Glutamatergic neuron (in vitro differentiated cells): Measurements from ENCODE around the gene SUN1. TPM values are rescaled to one million over a fixed set of nuclear protein-coding genes. Genes with fewer than 3 reads are reported as not detected.

Experiments
- DNase-seq: peaks from one replicate; pipeline ENCODE4 v3.0.0; 2022
- H3K27ac Mint-ChIP-seq: one replicate; pipeline ENCODE4 v1.8.0; 2020; ENCODE audit warnings: mild to moderate bottlenecking, mixed read lengths, inconsistent platforms; ENCODE audit not compliant: unreplicated experiment
- H3K27me3 Mint-ChIP-seq: one replicate; pipeline ENCODE4 v1.8.0; 2020; ENCODE audit warnings: mild to moderate bottlenecking, moderate library complexity, mixed read lengths, inconsistent platforms; ENCODE audit not compliant: unreplicated experiment
- H3K36me3 Mint-ChIP-seq: one replicate; pipeline ENCODE4 v1.8.0; 2020; ENCODE audit warnings: mild to moderate bottlenecking, mixed read lengths, inconsistent platforms; ENCODE audit not compliant: unreplicated experiment
- H3K4me1 Mint-ChIP-seq: one replicate; pipeline ENCODE4 v1.8.0; 2020; ENCODE audit warnings: mild to moderate bottlenecking, low read depth, mixed read lengths, inconsistent platforms; ENCODE audit not compliant: unreplicated experiment
- H3K4me3 Mint-ChIP-seq: one replicate; pipeline ENCODE4 v1.8.0; 2020; ENCODE audit warnings: mild to moderate bottlenecking, mixed read lengths, inconsistent platforms; ENCODE audit not compliant: unreplicated experiment
- H3K9me3 Mint-ChIP-seq: one replicate; pipeline ENCODE4 v1.8.0; 2020; ENCODE audit warnings: mild to moderate bottlenecking, moderate library complexity, mixed read lengths, inconsistent platforms; ENCODE audit not compliant: unreplicated experiment
- total RNA-seq: library from RNA; stranded (reverse); fragmentation: NEBNext Ultra II Directional; extraction: Animal tissue kit (Norgen Biotek cat#: 25700); gene quantifications from one replicate; pipeline ENCODE4 v1.2.1, GENCODE V29; 2021; ENCODE audit not compliant: unreplicated experiment
- TF ChIP-seq, protein P1 (sequence below): fragments of 200-600 bp; sonication (generic); IDR thresholded peaks from one replicate; pipeline ENCODE4 v1.5.0; 2021; ENCODE audit not compliant: partially characterized antibody, unreplicated experiment

SUN1 gene
- total RNA-seq, 1 donor from 2014 or later, result 879 TPM

DNA sequence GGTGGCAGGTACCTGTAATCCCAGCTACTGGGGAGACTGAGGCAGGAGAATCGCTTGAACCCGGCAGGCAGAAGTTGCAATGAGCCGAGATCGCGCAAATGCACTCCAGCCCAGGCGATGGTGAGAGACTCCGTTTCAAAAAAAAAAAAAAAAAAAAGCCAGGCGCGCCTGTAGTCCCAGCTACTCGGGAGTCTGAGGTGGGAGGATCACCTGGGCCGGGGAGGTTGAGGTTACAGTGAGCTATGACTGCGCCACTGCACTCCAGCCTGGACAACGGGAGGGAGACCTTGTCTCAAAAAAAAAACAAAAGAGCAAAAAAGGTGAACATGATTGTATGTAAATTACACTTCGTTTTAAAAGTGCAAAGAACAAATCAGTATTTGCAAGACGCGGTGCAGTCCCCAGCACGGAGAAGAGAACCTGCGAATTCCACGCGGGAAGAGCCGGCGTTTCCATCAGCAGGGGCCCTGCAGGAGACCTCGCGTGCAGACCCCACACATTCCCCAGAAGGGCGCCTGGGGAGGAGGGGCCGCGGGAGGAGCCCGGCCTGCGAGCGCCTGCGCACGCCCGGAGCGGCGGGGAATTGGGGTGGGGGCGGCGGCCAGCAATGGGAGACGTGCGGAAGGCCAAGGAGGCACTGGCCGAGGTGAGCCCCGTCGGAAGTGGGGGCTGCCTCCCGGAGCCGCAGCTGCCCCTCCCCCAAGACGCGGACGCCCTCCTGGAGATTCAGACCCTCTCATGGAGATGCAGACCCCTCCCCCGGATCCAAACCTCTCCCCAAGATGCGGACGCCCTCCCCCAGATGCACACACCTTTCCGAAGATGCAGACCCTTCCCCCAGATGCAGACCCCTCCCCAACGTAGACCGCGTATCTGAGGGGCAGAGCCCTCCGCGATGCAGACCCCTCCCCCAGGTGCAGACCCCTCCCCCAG, 16.7 kb upstream of the SUN1 start:
- peak; percentile 88 for DNase-seq
- H3K4me1 Mint-ChIP-seq, result peaks cover 46% of the 10 kb centered on the region
- TF ChIP-seq, protein P1, sequence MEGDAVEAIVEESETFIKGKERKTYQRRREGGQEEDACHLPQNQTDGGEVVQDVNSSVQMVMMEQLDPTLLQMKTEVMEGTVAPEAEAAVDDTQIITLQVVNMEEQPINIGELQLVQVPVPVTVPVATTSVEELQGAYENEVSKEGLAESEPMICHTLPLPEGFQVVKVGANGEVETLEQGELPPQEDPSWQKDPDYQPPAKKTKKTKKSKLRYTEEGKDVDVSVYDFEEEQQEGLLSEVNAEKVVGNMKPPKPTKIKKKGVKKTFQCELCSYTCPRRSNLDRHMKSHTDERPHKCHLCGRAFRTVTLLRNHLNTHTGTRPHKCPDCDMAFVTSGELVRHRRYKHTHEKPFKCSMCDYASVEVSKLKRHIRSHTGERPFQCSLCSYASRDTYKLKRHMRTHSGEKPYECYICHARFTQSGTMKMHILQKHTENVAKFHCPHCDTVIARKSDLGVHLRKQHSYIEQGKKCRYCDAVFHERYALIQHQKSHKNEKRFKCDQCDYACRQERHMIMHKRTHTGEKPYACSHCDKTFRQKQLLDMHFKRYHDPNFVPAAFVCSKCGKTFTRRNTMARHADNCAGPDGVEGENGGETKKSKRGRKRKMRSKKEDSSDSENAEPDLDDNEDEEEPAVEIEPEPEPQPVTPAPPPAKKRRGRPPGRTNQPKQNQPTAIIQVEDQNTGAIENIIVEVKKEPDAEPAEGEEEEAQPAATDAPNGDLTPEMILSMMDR, result no peak
- peak overlapping the region; percentile 92 for H3K4me3 Mint-ChIP-seq
- H3K9me3 Mint-ChIP-seq, result peaks cover 37% of the 10 kb centered on the region
- peaks cover 25% of the 10 kb centered on the region for H3K27me3 Mint-ChIP-seq
- H3K27ac Mint-ChIP-seq, result peak overlapping the region; percentile 100
- H3K36me3 Mint-ChIP-seq, result peaks cover 10% of the 10 kb centered on the region

DNA sequence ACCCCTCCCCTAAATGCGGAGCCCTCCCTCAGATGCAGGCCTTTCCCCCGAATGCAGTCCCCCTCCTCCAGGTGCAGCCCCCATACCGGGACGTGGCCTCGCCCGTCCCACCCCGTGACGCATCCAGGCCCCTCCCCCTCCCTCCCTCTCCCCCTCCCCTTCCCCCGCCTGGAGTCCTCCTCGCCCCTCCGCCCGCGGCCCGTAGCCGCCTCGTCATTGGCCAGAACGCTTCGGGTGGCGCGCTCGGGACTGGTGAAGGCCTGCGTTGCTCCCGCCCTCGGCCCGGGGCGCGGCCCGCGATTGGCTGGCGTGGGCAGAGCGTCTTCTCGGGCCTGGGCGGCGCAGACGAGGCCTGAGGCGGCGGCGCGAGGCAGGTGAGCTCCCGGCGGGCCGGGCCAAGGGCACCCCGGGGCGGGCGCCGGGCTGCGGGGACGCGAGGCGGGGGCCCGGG, 16.0 kb upstream of the SUN1 start:
- Mint-ChIP-seq H3K4me3 (peak overlapping the region; percentile 87), H3K27ac (no peak overlapping the region), H3K27me3 (peaks cover 26% of the 10 kb centered on the region), H3K36me3 (peaks cover 10% of the 10 kb centered on the region), H3K4me1 (peaks cover 51% of the 10 kb centered on the region), H3K9me3 (peaks cover 37% of the 10 kb centered on the region)
- TF ChIP-seq, protein P1, result no peak
- peak; percentile 99 for DNase-seq

DNA sequence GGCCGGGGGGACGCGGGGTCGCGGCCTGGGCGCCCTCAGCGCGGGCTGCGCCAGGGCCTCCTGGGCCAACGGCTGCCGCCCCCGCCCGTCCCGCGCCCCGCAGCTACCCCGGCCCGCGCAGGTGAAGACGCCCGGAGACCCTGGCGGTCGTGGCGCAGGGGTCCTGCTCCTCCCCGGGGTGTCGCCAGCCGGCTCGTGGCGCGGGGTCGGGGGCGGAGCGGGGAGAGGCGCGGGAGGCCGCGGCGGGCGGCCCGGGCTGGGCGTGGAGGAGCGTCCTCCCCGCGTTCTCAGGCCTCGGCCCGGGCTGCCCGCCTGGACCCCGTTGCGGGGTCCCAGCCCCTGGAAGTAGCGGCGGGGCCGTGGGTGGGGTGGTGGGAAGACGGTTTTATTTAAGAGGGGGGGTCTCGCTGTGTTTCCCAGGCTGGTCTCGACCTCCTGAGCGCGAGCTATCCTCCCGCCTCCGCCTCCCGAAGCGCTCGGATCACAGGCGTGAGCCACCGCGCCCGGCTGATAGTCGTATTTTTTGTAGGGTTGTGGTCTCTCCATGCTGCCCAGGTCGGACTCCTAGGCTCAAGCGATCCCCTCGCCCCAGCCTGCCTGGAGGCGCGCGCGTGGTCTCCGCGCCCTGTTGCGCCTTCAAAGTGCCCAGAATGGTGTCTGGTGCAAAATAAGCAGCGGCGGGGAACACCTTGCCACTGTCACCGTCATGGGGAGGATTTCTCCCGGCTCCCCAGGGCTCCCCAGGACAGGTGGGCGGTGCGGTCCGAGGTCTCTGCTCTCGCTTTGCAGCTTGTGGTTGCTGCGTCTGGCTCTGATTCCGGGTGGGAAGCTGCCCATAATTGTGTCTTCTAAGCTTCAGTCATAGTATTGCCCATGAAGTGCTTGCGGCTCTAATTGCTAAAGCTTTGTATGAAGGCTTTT, 15.3 kb upstream of the SUN1 start:
- Mint-ChIP-seq H3K27ac (peak overlapping the region; percentile 95), H3K4me1 (peaks cover 52% of the 10 kb centered on the region), H3K36me3 (peaks cover 10% of the 10 kb centered on the region), H3K4me3 (peak overlapping the region; percentile 97), H3K9me3 (peaks cover 34% of the 10 kb centered on the region), H3K27me3 (peaks cover 23% of the 10 kb centered on the region)
- TF ChIP-seq, protein P1, result no peak
- no peak for DNase-seq

DNA sequence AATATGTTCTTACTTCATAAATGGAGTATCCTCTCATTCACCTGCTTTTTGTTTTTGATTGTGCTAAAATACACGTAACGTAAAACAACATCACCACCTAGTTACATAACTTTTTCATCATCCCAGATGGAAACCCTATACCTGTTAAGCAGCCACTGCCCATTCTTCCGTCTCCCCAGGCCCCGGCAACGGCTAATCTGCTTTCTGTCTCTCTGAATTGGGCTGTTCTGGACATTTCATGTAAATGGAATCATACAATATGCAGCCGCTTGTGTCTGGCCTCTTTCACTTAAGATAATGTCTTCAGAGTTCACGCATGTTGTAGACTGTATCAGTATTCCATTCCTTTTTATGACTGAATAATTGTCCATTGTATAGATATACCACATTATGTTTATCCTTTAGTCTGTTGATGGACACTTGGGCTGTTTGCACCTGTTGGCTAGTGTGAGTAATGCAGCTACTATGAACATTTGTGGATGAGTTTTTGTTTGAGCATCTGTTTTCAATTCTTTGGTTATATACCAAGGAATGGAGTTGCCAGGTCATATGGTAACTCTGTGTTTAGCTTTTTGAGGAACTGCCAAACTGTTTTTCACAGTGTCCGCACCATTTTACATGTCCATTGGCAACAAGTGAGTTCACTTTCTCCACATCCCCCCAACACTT, 14.1 kb upstream of the SUN1 start:
- DNase-seq, result no peak
- TF ChIP-seq, protein P1, result peak; percentile 77
- H3K4me1 Mint-ChIP-seq, result peaks cover 56% of the 10 kb centered on the region
- H3K27me3 Mint-ChIP-seq, result peaks cover 23% of the 10 kb centered on the region
- peaks cover 10% of the 10 kb centered on the region for H3K36me3 Mint-ChIP-seq
- peak overlapping the region; percentile 97 for H3K4me3 Mint-ChIP-seq
- peaks cover 34% of the 10 kb centered on the region for H3K9me3 Mint-ChIP-seq
- H3K27ac Mint-ChIP-seq, result peak overlapping the region; percentile 95
